K562 (cell line): Measurements from ENCODE around the gene EBNA1BP2. TPM values are rescaled to one million over a fixed set of nuclear protein-coding genes. Genes with fewer than 3 reads are reported as not detected.

Experiments
- ATAC-seq: fragments of 200-7000 bp; cut with Tn5 transposase; 3 replicates; pipeline ENCODE4 v1.9.1; 2020; ENCODE audit warnings: moderate library complexity
- BruUV-seq: library from RNA; stranded (reverse); fragments of 400-500 nt; replicated peaks from 2 replicates; lab custom pipeline; 2021; lab: Mats Ljungman, UMichigan
- CTCF ChIA-PET: fragments of 300-600 bp; formaldehyde crosslinking; extraction: SDS; loops from one replicate; lab custom pipeline; 2021; ENCODE audit warnings: low intra/inter-chr PET ratio; lab: Yijun Ruan, JAX
- POLR2A ChIA-PET: fragments of 300-600, 350-650 bp; sonication (Branson Sonifier 250); formaldehyde crosslinking; extraction: SDS; loops from one replicate; lab custom pipeline; 2021; ENCODE audit warnings: antibody characterized with exemption, inconsistent platforms; lab: Yijun Ruan, JAX
- DNase-seq, 4 experiments: peaks; one replicate each; pipeline versions ENCODE4 v3.0.0 to v3.0.0-alpha.2; 2011 to 2018; ENCODE audit warnings: low spot score in 3 of 4, mixed read lengths in 3 of 4; ENCODE audit errors: extremely low read depth in 1 of 4
- FAIRE-seq: peaks from 2 replicates; lab custom pipeline; 2011; peaks lifted over from hg19 to GRCh38; lab: Jason Lieb, UNC
- H2AFZ ChIP-seq: 2 replicates; pipeline ENCODE4 v1.6.0; 2011; ENCODE audit warnings: low read depth, low read length, control low read depth, inconsistent platforms
- H3K27ac ChIP-seq: fragments of 200-600 bp; 3 replicates; pipeline ENCODE4 v1.8.0; 2011; ENCODE audit warnings: low read depth, mild to moderate bottlenecking, control low read depth, inconsistent platforms, low read length, moderate library complexity, mixed read lengths; ENCODE audit errors: extremely low read depth
- H3K27me3 ChIP-seq, 2 experiments: fragments of 300-600 bp in 1 of 2; 2 replicates in 1 of 2; 3 replicates in 1 of 2; pipeline versions ENCODE4 v1.6.0 to v1.8.0; 2011; ENCODE audit warnings: inconsistent platforms in 2 of 2, low read length in 2 of 2, mild to moderate bottlenecking in 1 of 2, mixed read lengths in 1 of 2, moderate library complexity in 1 of 2; ENCODE audit not compliant: control insufficient read depth in 2 of 2, insufficient read depth in 2 of 2
- H3K36me3 ChIP-seq: fragments of 300-600 bp; 3 replicates; pipeline ENCODE4 v1.8.0; 2011; ENCODE audit warnings: mild to moderate bottlenecking, low read length, inconsistent platforms; ENCODE audit not compliant: control insufficient read depth, insufficient read depth
- H3K4me1 ChIP-seq, 2 experiments: fragments of 200-600 bp in 1 of 2; replicated peaks in 1 of 2; 2 replicates in 1 of 2; 3 replicates in 1 of 2; pipeline versions ENCODE4 v1.5.1 to v1.8.0; 2011; ENCODE audit warnings: inconsistent platforms in 2 of 2, low read length in 2 of 2, mild to moderate bottlenecking in 1 of 2, mixed read lengths in 1 of 2, moderate library complexity in 1 of 2; ENCODE audit not compliant: control insufficient read depth in 2 of 2, insufficient read depth in 2 of 2
- H3K4me2 ChIP-seq: 2 replicates; pipeline ENCODE4 v1.6.1; 2011; ENCODE audit warnings: low read length, control low read depth, inconsistent platforms, mixed read lengths; ENCODE audit not compliant: insufficient read depth
- H3K4me3 ChIP-seq: fragments of 200-600 bp; sonication (generic), shearing (Covaris generic); 2 replicates; pipeline ENCODE4 v1.5.1; 2016; ENCODE audit warnings: control low read depth, inconsistent platforms
- H3K79me2 ChIP-seq: fragments of 200-600 bp; 3 replicates; pipeline ENCODE4 v1.8.0; 2011; ENCODE audit warnings: low read length, inconsistent platforms; ENCODE audit not compliant: control insufficient read depth, insufficient read depth
- H3K9ac ChIP-seq, 2 experiments: 2 replicates each; pipeline versions ENCODE4 v1.6.0 to v1.6.1; 2011; ENCODE audit warnings: low read depth in 2 of 2, low read length in 2 of 2, control low read depth in 1 of 2, inconsistent platforms in 1 of 2, mild to moderate bottlenecking in 1 of 2, mixed read lengths in 1 of 2; ENCODE audit not compliant: insufficient read depth in 1 of 2
- H3K9me1 ChIP-seq: one replicate; pipeline ENCODE4 v1.6.0; 2011; ENCODE audit warnings: inconsistent platforms, mild to moderate bottlenecking, low read length, moderate library complexity; ENCODE audit not compliant: control insufficient read depth, insufficient read depth
- H3K9me3 ChIP-seq: replicated peaks from 2 replicates; pipeline ENCODE4 v1.5.1; 2011; ENCODE audit warnings: low read depth, low read length, inconsistent platforms; ENCODE audit not compliant: control insufficient read depth, insufficient read depth
- H4K20me1 ChIP-seq: replicated peaks from 2 replicates; pipeline ENCODE4 v1.6.1; 2011; ENCODE audit warnings: low read length, inconsistent platforms, mixed read lengths; ENCODE audit not compliant: control insufficient read depth, insufficient read depth
- ARID1B ChIP-seq: fragments of 450-650 bp; IDR thresholded peaks from 2 replicates; pipeline ENCODE4 v1.6.1; 2016; ENCODE audit warnings: antibody characterized with exemption, mild to moderate bottlenecking, inconsistent platforms
- MAFG ChIP-seq: fragments of 450-650 bp; conservative IDR thresholded peaks from 2 replicates; pipeline ENCODE4 v1.6.1; 2016; ENCODE audit warnings: missing genetic modification characterization, missing compliant biosample characterization
- WGBS: fragments of 100-300 bp; shearing (Covaris generic); methylation state at CpG from one replicate; pipeline ENCODE4 v1.1.6; 2016; ENCODE audit warnings: low coverage, mixed read lengths; ENCODE audit not compliant: insufficient coverage; ENCODE audit errors: missing lambda C conversion rate; 5-methylcytosine and 5-hydroxymethylcytosine counted together
- in situ Hi-C: fragments of 300-500 bp; cut with MboI; formaldehyde crosslinking; loops from 4 replicates; pipeline ENCODE4 v1.15.0; 2018; ENCODE audit warnings: inconsistent platforms, mixed read lengths
- intact Hi-C: fragments of 100-400 bp; cut with micrococcal nuclease; formaldehyde crosslinking; loops from 2 replicates; pipeline ENCODE4 v1.14.2; 2022
- polyA plus RNA-seq, 8 experiments: library from polyadenylated mRNA; depleted of rRNA in 4 of 8; stranded (reverse) in 5 of 8; unstranded in 3 of 8; fragments of >200 nt; fragmentation: Nextera tagmentation in 2 of 8; fragmentation: Illumina TruSeq in 1 of 8; extraction: Ambion mirVana in 2 of 8; extraction: Trizol in 1 of 8; gene quantifications; 2 replicates each; pipeline versions ENCODE4 v1.2.1 to v1.2.3, GENCODE V29; 2011 to 2014; ENCODE audit warnings: inconsistent platforms in 1 of 8, missing spikeins in 1 of 8
- total RNA-seq, 7 experiments: library from RNA; depleted of rRNA in 6 of 7; stranded (reverse); fragments of >200 nt in 6 of 7; fragmentation: Illumina TruSeq in 2 of 7; extraction: Trizol in 2 of 7; gene quantifications; 2 replicates each; pipeline versions ENCODE4 v1.2.1 to v1.2.3, GENCODE V29; 2011 to 2021; ENCODE audit warnings: low replicate concordance in 1 of 7
- TF ChIP-seq, protein P1 (sequence below): fragments of 250-450 bp; sonication (Bioruptor Pico); IDR thresholded peaks from 2 replicates; pipeline ENCODE4 v1.4.0; 2020; ENCODE audit warnings: mild to moderate bottlenecking
- TF ChIP-seq, protein P2 (sequence below): sonication (generic); formaldehyde crosslinking; IDR thresholded peaks from 2 replicates; pipeline ENCODE4 v1.8.0; 2022; ENCODE audit warnings: mild to moderate bottlenecking, missing genetic modification reagents

EBNA1BP2 gene
- total and polyA plus RNA-seq, 9 of the 15 experiments (the other 6 are each of a cell fraction or from before 2014, with no cell fraction given): 95.2 to 349 (median 249) TPM

DNA sequence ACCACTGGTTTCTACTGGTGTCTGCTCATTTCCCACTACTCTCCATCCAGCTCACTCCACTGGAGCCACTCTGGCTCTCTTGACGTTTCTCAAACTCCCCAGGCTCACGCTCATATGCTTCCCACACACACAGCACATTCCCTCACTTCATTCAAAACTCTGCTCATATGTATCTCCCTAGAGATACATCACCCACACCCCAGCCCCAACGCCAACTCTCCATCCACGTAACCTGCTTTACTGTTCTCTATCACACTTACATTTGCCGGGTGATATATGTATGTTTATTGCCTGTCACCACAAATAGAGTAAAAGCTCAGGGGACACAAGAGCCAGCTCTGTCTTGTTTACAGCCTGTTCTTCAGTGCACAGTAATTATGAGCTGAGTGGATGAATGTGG, 22.2 kb downstream of the EBNA1BP2 start:
- Histone ChIP-seq H3K36me3 (no peaks in the 10 kb centered on the region), H3K9me3 (no peaks in the 10 kb centered on the region), H3K9ac (no peak overlapping the region), H3K4me2 (no peak overlapping the region), H3K79me2 (no peaks in the 10 kb centered on the region), H4K20me1 (0 out of 2 replicates have a peak, but pooled peaks cover 3% of the 10 kb centered on the region), H3K4me1 (peaks cover 0 to 6% of the 10 kb centered on the region in 2 experiments; a peak in 2 of 5 replicates), H3K27me3 (peaks cover 45 to 51% of the 10 kb centered on the region in 2 experiments), H2AFZ (no peak overlapping the region), H3K27ac (no peak overlapping the region), H3K9me1 (no peaks in the 10 kb centered on the region), H3K4me3 (no peak overlapping the region)
- in situ Hi-C loops: no loop called here
- no peak for TF ChIP-seq MAFG (tag)
- TF ChIP-seq, protein P1, sequence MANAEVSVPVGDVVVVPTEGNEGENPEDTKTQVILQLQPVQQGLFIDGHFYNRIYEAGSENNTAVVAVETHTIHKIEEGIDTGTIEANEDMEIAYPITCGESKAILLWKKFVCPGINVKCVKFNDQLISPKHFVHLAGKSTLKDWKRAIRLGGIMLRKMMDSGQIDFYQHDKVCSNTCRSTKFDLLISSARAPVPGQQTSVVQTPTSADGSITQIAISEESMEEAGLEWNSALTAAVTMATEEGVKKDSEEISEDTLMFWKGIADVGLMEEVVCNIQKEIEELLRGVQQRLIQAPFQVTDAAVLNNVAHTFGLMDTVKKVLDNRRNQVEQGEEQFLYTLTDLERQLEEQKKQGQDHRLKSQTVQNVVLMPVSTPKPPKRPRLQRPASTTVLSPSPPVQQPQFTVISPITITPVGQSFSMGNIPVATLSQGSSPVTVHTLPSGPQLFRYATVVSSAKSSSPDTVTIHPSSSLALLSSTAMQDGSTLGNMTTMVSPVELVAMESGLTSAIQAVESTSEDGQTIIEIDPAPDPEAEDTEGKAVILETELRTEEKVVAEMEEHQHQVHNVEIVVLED (CRISPR knock-in tag): no peak
- no peak for TF ChIP-seq ARID1B
- TF ChIP-seq, protein P2, sequence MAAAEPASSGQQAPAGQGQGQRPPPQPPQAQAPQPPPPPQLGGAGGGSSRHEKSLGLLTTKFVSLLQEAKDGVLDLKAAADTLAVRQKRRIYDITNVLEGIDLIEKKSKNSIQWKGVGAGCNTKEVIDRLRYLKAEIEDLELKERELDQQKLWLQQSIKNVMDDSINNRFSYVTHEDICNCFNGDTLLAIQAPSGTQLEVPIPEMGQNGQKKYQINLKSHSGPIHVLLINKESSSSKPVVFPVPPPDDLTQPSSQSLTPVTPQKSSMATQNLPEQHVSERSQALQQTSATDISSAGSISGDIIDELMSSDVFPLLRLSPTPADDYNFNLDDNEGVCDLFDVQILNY: no peak
- BruUV-seq: no TSS peak
- no peak for DNase-seq
- ChIA-PET POLR2A (interaction anchor here (0.8 to 1.5 kb wide), 3 partner anchors 8 to 21 kb away, joined by 3 to 5 read pairs (median 3); no protein-coding TSS in a partner anchor), CTCF (no interaction called here)
- WGBS: 3% methylated on average over 5 of the region's 5 CpGs
- intact Hi-C loops: no loop called here
- no peak for FAIRE-seq
- no peak for ATAC-seq
